GM18951 (cell line): Measurements from ENCODE around the gene SMPDL3B.

Source experiments
- POLR2A ChIP-seq: IDR thresholded peaks from 4 replicates; pipeline ENCODE4 v1.6.1; 2011; ENCODE audit warnings: mild to moderate bottlenecking; ENCODE audit not compliant: insufficient read length, insufficient read depth; ENCODE audit errors: extremely low read depth
- in situ Hi-C: fragments of 300-500 bp; cut with MboI; formaldehyde crosslinking; loops from one replicate; pipeline ENCODE4 v1.12.0; 2022; ENCODE audit warnings: low sequenced_read_pairs, mixed read lengths, inconsistent platforms; ENCODE audit not compliant: unreplicated experiment

The SMPDL3B gene

GRCh38 chr1:27931184-27931583 is 3.6 kb upstream of the SMPDL3B start:
- no peak for TF ChIP-seq POLR2A
- in situ Hi-C loops, result no loop called here

DNA sequence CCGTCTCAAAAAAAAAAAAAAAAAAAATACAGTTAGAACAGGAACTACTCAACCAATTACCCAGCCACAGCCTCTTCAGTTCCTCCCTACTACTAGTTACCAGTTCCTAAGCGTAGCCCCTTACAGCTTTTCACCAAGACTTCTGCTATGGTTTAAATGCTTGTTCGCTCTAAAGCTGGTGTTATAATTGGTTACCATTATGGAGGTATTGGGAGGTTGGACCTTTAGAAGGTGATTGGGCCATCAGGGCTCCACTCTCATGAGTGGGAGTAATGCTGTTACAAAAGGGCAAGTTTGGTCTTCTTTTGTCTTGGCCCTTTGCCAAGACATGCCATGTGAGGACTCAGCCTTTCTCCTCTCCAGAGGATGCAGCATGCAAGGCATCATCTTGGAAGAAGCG is 3.0 kb upstream of the SMPDL3B start:
- TF ChIP-seq POLR2A, result no peak
- in situ Hi-C loops, result no loop called here

DNA sequence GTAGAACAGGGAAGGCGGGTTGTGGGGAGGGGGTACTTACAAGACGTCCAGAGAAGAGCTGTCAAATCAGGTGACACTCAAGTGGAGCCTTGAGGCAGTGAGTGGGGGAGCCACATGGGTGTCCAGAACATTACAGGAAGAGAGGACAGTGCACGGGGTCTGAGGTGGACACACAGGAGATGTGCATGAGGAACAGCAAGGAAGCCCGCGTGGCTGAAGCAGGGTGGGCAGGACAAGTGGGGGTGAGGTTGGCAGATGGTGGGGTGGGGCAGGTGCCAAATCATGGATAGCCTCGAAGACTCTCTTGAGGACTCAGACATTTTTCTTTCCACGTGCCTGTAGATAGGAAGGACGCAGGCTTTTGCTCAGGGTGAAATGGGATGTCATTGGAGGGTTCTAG is 921 bp downstream of the SMPDL3B start:
- TF ChIP-seq POLR2A, result no peak
- in situ Hi-C loops, result no loop called here

DNA sequence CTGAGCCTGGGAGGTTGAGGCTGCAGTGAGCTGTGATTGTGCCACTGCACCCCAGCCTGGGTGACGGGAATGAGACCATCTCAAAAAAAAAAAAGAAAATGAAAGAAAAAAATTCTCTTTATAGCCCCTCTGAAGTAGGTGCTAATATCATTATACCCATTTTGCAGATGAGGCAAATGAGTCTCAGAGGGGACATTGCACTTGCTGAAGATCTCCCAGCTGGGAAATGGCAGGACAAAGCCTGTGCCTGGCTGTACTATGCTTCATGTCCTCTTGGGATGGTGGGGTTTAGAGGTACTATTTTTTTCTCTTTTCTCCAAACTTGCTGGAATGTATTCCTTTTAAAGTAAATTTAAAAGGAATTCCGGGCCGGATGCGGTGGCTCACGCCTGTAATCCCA is 1.6 kb downstream of the SMPDL3B start:
- in situ Hi-C loops, result no loop called here
- no peak for TF ChIP-seq POLR2A

- in situ Hi-C loops, result no loop called here
- TF ChIP-seq POLR2A, result no peak
These were observed 2.7 kb downstream of the SMPDL3B start for GRCh38 chr1:27937524-27937836.

DNA sequence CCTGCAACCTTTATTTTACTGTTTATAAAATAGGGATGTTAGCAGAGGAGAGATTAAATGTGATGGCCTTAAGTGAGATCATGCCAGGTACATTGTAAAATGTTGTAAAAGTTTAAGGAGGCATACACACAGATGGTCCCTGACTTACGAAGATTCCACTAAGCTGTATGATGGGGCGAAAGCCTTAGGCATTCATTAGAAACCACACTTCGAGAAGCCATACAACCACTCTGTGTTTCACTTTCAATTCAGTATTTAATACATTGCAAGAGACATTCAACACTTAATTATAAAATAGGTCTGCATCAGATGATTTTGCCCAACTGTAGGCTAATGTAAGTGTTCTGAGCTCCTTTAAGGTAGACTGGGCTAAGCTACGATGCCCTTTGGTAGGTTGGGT is 3.7 kb downstream of the SMPDL3B start:
- in situ Hi-C loops, result no loop called here
- no peak for TF ChIP-seq POLR2A

GRCh38 chr1:27940297-27940696 is 5.5 kb downstream of the SMPDL3B start:
- in situ Hi-C loops, result no loop called here

DNA sequence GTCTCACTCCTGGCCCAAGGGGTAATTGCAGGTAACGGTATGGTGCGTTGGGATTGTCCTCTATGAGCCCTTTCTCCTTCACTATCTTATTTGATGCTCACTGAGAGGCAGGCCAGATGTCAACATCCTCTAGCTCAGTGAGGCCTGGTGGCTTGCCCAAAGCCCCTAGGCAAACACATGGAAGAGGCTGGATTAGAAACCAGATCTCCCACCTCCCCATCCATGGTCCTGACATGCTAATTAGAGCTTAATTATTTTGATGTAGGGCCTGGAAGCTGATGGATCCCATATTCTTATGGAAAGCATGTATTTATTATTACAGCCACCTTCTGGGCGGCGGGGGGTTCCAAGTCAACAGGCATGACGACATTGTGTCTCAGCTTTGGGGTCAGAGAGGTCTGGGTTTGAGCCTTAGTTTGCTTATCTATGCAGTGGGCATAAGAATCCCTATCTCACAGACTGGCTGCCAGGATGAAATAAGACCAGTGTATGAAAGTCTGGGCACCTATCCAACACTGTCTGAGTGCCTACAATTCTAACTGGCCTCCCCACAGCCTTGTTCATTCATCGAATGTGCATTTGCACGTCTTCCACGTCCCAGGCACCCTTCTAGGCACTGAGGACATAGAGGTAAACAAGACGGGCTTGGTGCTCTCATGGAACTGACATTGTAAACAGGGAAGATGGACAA is 6.2 kb downstream of the SMPDL3B start:
- no peak for TF ChIP-seq POLR2A
- in situ Hi-C loops, result no loop called here

More at GRCh38 chr1:27940297-27940696, 5.5 kb downstream of the SMPDL3B start:
- no peak for TF ChIP-seq POLR2A

GRCh38 chr1:27941671-27942540 is 7.1 kb downstream of the SMPDL3B start:
- in situ Hi-C loops, result no loop called here
- TF ChIP-seq POLR2A, result no peak

DNA sequence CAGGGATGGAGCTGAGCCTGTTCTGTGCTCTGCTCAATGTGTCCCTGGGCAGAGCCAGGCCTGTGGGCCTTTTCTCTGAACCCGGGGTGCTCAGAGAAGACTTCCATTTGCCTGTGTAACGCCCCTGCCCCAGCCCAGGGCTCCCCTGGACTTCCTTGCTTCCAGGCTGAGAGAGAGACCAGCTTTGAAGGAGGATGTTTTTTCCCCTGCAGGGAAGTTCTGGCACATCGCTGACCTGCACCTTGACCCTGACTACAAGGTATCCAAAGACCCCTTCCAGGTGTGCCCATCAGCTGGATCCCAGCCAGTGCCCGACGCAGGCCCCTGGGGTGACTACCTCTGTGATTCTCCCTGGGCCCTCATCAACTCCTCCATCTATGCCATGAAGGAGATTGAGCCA is 10.2 kb downstream of the SMPDL3B start:
- TF ChIP-seq POLR2A, result no peak
- in situ Hi-C loops, result no loop called here

DNA sequence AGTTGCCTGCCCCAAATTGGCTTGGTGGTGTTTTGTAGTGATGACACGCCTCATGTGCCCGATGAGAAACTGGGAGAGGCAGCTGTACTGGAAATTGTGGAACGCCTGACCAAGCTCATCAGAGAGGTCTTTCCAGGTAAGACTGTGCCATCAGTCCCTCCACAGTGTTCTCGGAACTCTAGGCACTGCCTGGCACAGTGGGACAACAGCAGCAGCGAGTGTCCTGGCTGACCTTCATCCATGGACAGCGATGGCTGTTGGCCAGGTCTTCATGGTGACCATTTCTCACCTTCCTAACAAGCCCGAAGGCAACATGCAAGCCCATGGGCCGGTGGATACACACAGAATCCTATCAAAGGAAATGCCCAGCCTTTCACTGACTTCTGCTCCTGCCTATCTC is 14.2 kb downstream of the SMPDL3B start:
- in situ Hi-C loops, result no loop called here
- TF ChIP-seq POLR2A, result no peak

GRCh38 chr1:27951396-27951795 is 16.6 kb downstream of the SMPDL3B start:
- no peak for TF ChIP-seq POLR2A
- in situ Hi-C loops, result loop anchor here (5.0 kb wide), 1 partner anchor 94 kb away; no protein-coding TSS in a partner anchor

- in situ Hi-C loops, result loop anchor here (5.0 kb wide), 1 partner anchor 95 kb away; no protein-coding TSS in a partner anchor
- TF ChIP-seq POLR2A, result no peak
These were observed 17.3 kb downstream of the SMPDL3B start for GRCh38 chr1:27952147-27952546.

GRCh38 chr1:27954186-27954585 is 19.4 kb downstream of the SMPDL3B start:
- TF ChIP-seq POLR2A, result no peak
- in situ Hi-C loops, result loop anchor here (5.0 kb wide), 1 partner anchor 97 kb away; no protein-coding TSS in a partner anchor
